GM12875 (cell line): ENCODE results near the gene PRSS27.
"Not testable (repeated sequence)": the region's sequence is repeated elsewhere in the genome, so short reads cannot be mapped to it uniquely, and the experiment has no call there.

Experiments
- H3K4me3 ChIP-seq: one replicate; pipeline ENCODE4 v1.5.1; 2011; ENCODE audit warnings: low read depth, low read length, control low read depth
- CTCF ChIP-seq: IDR thresholded peaks from 2 replicates; pipeline ENCODE4 v1.5.1; 2011; ENCODE audit warnings: low read depth, mild to moderate bottlenecking, control low read depth, inconsistent platforms, low read length, moderate library complexity, borderline replicate concordance; ENCODE audit not compliant: insufficient read depth

Gene PRSS27

GRCh38 chr16:2692251-2692947, 27.6 kb downstream of the PRSS27 start:
- no peak overlapping the region for H3K4me3 ChIP-seq

DNA sequence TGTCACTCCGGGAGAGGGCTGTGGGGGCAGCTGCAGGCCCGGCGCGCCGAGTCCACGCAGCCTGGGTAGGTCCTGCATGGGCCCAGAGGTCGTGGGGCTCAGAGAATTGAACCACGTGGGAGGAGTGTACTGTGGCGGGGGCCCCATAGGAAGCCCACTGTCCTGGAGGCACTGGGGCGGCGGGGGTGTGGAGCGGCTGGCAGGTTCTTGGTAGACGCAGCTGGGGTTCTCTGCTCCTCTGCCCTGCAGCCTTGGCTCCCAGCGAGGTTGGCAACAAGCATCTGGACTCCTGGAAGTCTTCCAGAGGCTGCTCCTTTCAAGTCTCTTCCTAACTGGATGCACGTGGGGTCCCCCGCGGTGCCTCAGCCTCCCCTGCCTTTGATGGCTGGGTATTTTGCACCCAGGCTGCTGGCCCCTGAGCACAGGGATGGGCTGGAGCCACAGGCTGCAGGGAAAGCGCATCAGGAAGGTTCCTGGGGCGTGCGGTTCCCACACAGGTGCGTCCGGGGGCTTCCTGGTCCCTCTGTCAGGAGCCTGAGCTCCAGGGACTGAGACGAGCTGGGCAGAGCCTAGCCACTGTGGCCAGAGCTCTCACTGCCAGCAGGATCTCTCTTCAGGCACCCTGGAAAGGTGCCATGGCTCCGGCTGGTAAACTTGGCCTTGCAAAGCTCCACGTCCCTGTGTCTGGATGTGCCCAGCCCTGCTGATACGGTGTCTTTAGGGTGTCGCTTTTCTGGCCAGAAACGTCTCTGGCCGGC, 28.4 kb downstream of the PRSS27 start:
- TF ChIP-seq CTCF, result no peak
- H3K4me3 ChIP-seq, result no peak overlapping the region

More at GRCh38 chr16:2692251-2692947, 27.6 kb downstream of the PRSS27 start:
- TF ChIP-seq CTCF, result no peak

- no peak for TF ChIP-seq CTCF
These were observed 29.2 kb downstream of the PRSS27 start for GRCh38 chr16:2690852-2691251.

GRCh38 chr16:2689968-2690801, 29.8 kb downstream of the PRSS27 start:
- no peak for TF ChIP-seq CTCF
- H3K4me3 ChIP-seq, result no peak overlapping the region

More at GRCh38 chr16:2690852-2691251, 29.2 kb downstream of the PRSS27 start:
- no peak overlapping the region for H3K4me3 ChIP-seq

GRCh38 chr16:2689422-2689821, 30.6 kb downstream of the PRSS27 start:
- not testable (repeated sequence) for H3K4me3 ChIP-seq

- H3K4me3 ChIP-seq, result peak overlapping the region; percentile 40
- TF ChIP-seq CTCF, result no peak
These were observed 32.3 kb downstream of the PRSS27 start for GRCh38 chr16:2687531-2688308.
